ENCODE data around the gene KCNIP4.
A peak's percentile ranks its signal among the peaks of the same experiment; 100 is the strongest.

Gene KCNIP4

DNA sequence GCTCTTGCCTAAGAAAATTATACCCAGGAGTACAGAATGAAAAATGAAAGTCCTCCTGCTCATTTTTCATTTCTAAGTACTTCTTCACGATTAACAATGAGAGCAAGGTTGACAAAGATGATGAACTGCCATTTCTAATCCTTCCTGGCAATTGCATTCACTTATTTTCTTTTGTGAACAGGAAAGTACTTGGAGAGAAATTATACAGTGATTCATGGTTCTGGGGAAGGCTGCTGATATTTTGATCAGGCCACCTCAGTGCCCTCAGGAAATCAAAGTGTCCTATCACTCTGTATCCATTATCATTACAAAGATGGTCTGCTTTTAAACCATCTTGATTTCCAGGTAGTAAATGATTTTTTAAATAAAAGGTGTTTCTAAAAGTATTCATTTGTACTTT is 780.9 kb downstream of the KCNIP4 start:
- DNase-seq, result no peak

DNA sequence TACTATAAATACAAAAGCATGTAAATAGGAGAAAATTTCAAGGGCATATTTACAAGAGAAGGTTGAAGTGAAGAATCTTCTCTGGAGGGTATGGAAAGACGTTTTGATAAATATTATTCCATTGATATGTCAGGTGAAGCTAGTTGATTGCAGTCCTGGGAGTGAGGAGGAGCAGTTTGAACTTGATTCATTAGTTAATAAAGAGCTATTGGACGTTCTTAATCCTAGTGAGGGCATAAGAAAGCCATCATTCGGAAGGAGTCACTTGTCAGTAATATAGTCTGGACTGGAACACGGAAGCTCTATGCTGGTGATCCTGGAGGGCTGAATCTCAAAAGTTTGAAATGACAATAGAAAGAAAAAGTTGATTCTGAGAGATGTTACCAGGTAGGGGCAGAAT is 793.2 kb downstream of the KCNIP4 start:
- no peak for DNase-seq

DNA sequence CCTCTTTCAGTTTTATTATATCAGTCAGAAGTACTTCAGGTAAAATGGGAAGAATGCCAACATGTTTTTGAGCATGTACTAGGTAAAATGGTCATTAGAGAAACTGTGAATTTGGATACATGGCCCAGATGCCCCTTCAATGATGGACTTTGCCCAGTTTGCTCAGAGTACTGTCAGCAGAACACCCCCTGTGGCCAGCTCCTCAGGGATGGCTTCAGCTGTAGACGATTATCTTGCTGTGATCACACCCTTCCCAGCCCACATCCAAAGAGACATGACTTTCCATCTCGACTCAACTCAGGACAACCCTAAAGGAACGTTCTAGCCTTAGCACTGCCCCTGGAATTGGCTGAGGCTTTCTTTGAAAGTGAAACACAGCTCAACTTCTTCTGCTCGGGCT is 809.2 kb downstream of the KCNIP4 start:
- DNase-seq, result no peak

- no peak for DNase-seq
Observed at GRCh38 chr4:21136051-21136630, 812.4 kb downstream of the KCNIP4 start.

DNA sequence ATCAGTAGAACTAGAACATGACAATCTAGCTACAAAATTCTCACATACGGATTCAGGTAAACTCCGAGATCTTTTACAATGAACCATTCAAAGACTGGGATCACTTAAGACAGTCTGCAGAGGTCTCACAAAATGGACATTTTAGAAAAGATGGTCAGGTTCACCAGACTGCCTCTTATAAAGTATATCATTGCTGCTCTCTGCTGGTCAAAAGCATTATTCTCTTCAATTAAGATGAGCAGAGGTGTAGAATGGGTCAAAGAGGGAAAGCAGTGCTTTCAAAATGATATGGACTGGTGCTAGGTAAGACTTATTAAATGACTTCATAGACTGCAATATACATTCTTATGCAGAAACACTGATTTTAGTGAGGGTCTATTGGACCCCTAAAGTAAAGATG is 813.6 kb downstream of the KCNIP4 start:
- DNase-seq, result peak; percentile 2

- no peak for DNase-seq
Observed at GRCh38 chr4:21130606-21131005, 818.0 kb downstream of the KCNIP4 start.

DNA sequence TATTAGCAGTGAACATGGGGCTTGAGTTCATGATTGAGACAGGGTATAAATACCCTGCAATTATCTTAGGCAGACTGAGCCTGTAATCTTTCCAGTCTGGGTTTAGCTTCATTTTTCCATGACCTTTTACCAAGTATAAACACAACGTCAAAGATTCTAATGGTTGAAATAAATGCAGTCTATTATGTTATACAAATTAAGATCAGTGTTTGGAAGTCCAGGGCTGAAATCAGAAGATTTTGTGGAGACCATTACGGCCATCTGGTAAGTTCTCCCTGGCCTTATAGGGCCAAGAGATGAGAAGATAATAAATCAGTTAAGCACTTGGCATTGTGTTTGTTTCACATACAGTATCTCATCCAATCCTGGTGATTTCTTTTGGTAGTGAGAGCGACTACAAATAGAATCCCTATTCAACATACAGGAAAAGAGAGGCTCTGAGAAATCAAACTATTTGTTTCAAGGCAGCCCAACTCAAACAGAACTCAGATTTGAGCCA is 822.5 kb downstream of the KCNIP4 start:
- no peak for DNase-seq

GRCh38 chr4:21118301-21118700 is 830.3 kb downstream of the KCNIP4 start:
- no peak for DNase-seq

- no peak for DNase-seq
Observed at GRCh38 chr4:21117541-21118180, 830.9 kb downstream of the KCNIP4 start.

DNA sequence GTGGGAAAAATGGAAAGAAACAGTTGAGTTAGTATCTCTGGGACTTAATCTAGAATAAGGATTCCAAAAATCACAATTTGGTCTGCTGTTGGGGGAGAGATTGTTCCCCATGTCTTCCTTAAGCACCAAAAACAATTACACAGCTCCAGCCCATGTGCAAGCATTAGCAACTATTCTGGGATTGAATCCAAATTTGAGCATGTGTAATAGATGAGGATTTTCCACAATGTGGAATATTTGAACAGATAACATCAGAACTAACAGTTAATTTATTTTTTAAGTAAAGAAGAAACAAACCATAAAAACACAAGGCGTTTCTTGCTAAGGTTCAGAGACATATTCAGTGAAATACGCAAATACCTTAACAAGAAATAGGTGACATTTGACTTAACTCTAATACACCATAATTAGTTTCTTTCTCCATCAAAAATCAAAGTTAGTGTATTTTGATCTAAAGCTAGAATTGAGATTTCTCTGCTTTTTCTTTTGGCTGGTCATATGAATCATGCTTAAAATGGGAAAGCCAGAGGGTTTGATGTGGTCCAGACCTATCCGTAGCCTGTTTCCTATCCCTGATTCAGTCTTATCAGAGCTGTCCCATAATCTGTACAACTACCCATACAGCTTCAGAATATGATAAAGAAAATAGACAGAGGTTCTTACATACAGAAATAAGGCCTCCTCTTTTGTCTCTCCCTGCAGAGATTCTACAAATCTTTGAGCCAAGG is 834.9 kb downstream of the KCNIP4 start:
- no peak for DNase-seq

DNA sequence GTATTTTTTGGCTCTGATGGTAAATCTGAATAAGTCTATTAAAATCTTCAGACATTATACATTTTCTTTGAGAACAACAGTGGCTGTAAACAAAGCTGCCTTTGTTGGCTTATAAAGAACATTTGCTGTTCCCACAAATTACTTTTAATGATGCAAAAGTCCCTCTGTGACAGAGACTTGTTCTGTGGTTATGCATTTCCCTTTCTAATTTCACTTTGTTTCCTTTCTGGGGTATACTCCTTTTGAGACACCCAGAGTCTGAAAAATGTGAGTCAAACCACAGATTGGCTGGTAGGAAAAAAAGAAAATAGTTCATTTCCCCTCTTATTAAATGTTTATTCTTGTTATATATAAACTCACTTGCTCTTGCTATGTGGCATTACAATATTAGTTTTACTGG is 845.9 kb downstream of the KCNIP4 start:
- no peak for DNase-seq

DNA sequence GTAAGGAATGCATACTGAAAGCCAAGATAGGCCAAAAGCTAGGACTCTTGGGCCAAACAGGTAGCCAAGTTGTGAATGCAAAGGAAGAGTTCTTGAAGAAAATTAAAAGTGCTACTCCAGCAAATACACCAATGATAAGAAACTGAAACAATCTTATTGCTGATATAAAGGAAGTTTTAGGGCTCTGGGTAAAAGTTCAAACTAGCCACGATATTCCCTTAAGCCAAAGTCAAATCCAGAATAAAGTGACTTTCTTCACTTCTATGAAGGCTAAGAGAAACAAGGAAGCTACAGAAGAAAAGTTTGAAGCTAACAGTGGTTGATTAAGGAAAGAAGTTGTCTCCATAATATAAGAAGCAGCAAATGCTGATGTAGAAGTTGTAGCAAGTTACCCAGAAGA is 850.7 kb downstream of the KCNIP4 start:
- DNase-seq, result no peak

GRCh38 chr4:21097026-21097425 is 851.5 kb downstream of the KCNIP4 start:
- DNase-seq, result no peak

- DNase-seq, result no peak
Observed at GRCh38 chr4:21092531-21092930, 856.0 kb downstream of the KCNIP4 start.

DNA sequence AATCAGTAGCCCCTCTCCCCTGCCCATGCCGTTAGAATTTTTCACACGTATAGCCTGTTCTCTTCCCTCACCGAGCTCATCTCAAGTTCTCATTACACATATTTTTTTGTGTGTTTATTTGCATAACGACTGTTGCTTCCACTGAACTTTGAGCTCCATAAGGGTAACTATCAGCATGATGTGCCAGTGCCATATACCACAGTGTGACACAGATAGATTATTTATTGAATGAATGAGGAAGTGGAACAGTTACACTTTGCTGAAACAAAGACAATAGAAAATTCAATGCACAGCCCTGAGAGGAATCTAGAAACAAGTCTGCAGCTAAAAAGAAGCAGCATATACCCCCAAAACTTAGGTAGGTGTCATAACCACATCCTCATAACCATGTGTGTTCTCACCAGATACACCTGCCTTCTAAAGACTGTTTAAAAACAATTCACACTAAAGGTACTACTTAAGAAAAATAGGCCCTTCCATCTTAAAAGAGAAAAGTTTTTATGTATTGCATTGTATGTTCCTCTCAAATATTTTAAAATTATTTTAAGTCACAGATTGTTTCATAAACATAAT is 858.4 kb downstream of the KCNIP4 start:
- no peak for DNase-seq

- DNase-seq, result no peak
Observed at GRCh38 chr4:21083413-21083812, 865.2 kb downstream of the KCNIP4 start.

DNA sequence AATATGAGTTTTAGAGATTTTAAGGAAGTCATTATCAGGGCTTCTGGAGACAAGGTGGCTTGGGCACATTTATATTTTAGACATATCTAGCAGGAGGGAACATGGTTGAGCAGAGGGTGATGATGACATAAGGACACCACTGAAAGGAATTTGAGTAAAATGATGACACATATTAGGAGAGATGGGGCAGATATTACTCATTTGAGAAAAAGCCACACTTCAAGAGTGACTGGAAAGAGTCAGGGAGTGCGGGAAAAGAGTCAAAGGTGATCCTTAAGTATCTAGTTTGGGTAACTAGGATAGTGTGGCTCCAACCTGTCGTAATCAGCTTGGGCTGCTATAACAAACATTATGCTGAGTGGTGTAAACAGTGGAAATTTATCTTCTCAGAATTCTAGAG is 870.6 kb downstream of the KCNIP4 start:
- DNase-seq, result no peak

DNA sequence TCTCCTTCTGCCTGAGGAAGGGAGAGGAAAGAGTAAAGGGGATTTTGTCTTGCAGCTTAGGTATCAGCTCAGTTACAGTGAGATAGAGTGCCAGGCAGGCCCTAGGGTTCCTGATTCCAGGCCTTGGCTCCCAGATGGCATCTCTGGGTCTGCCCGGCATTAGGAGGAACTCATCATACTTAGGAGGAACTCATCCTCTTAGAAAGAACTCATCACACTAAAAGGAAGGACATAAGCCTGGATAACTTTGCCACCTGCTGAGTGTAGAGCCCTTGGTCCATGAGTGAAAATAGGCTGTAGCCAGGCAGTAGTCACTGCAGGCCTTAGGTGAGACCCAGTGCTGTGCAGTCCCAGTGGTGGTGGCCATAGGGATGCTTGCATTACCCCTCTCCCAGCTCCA is 881.2 kb downstream of the KCNIP4 start:
- DNase-seq, result no peak

DNA sequence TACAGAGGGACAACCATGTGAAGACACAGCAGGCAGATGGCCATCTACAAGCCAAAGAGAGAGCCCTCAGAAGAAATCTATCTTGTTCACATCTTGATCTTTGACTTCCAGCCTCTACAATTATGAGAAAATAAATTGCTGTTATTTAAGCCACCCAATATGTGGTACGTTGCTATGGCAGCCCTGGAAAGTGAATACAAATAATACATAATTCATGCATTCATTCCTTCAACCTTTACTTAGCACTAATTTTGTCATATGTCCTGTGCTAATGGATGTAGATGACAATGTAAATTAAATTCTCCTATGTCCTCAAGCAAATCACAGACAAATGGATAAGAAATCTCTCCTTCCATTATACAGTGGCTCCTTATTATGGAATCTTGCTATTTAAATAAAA is 886.7 kb downstream of the KCNIP4 start:
- DNase-seq, result no peak

DNA sequence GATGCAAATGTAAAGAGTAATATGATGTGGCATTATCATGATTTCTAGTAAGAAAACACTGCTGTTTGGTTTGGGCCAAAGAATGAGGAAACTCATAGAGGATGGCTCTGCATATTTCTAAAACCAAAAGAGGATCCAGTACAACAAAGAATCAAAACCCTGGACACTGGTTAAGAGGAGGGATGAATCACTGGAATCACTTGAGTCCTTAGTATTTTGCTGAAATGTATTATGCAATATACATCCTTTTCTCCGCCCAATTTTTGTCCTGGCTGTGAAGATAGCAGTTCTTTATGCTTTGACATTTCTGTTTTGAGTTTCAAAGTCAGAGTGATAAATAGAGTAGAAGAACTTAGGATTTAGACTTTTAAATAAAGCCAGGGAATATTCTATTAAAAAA is 902.4 kb downstream of the KCNIP4 start:
- DNase-seq, result no peak

DNA sequence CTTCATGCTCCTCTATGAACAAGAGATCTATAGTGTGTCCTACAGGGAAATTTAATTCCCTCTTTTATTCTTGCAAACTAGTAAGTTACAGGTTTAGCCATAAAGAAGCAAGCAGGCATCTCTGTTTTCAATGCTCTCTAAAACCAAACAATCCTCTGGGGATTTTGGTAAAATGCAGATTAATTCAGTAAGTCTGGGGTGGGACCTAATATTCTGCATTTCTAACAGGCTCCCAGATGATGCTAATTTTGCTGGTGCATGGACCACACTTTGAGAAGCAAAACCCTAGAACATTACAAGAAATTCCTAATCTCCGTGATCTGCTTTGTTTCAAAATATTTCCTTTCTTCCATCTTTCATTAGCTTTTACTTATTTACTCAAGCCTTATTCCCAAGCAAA is 903.5 kb downstream of the KCNIP4 start:
- DNase-seq, result no peak

DNA sequence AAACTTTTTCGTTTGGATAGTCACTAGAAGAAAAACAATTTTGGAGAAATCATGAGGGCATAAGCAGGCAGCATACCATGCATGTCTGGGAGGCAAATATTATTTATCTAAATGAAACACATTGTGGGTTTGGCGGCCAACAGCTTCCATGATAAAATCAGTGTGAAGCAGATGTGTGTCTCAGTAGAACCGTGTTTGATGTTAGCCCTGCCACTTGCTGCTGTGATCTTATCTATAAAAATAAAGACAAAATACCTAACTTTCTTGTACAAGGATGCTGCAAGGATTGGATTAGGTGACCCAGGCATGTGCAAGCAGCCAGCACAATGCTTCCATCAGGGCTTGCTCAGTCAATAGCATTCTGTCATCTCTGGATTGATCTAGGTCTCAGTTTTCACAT is 906.9 kb downstream of the KCNIP4 start:
- no peak for DNase-seq

GRCh38 chr4:21034728-21035127 is 913.8 kb downstream of the KCNIP4 start:
- no peak for DNase-seq

GRCh38 chr4:21032089-21032645 is 916.4 kb downstream of the KCNIP4 start:
- peak; percentile 7 for DNase-seq
